GM19372 (cell line): ENCODE results near the gene RNF212.

Experiments used
- ATAC-seq: cut with Tn5 transposase; IDR thresholded peaks from one replicate; pipeline ENCODE4 v1.9.1; 2021; ENCODE audit warnings: mild to moderate bottlenecking, low read depth, moderate library complexity; ENCODE audit not compliant: unreplicated experiment

The RNF212 gene

GRCh38 chr4:1023075-1023640 lies 90.2 kb downstream of the RNF212 start:
- ATAC-seq: no peak

GRCh38 chr4:1022739-1023066 lies 90.7 kb downstream of the RNF212 start:
- ATAC-seq: no peak

GRCh38 chr4:1022051-1022738 lies 91.2 kb downstream of the RNF212 start:
- ATAC-seq: no peak
